Heart left ventricle (tissue), 13 donors: Measurements from ENCODE around the gene CBLB.

Experiments used
- POLR2A ChIP-seq, 2 donors: fragments of 450-650 bp; IDR thresholded peaks; one replicate each; pipeline ENCODE4 v1.6.1; 2017; ENCODE audit warnings: antibody characterized with exemption in 2 of 2, mild to moderate bottlenecking in 2 of 2, moderate library complexity in 2 of 2
- TF ChIP-seq, protein P1 (sequence below), 12 donors: fragments of 200-600 bp; sonication (generic) in 4 of 12; IDR thresholded peaks; one replicate each; pipeline versions ENCODE4 v1.5.0 to v1.8.0; 2018 to 2022; ENCODE audit warnings: antibody characterized with exemption in 12 of 12, mild to moderate bottlenecking in 5 of 12
- donor health status: ischemic (EF 13 %, LVEDD 7.1; RV severe dilation, severe dysfunction).
- donor health status: DM: no; HTN: yes; CAD: no.
- donor health status: DM: no; HTN: no; CAD: no.
- donor health status: ischemic (EF 25% LVEDD 6.9; RV normal size, moderate dysfunction).
- donor health status: ischemic (EF 25% LVEDD 5.7; RV mildly dilated, moderate dysfunction).
- donor health status: ischemic (EF 35%, LVEDD 5.7; RV mildly dilated, moderate dysfunction).
- donor health status: nonischemic (EF 11% LVEDD 7.7; RV severe dilation, severe dysfunction).
- donor health status: DM: yes; HTN: yes; CAD: no.
- donor health status: PGD.
- donor health status: ischemic (EF 29% LVEDD 5.4; RV normal size, mild dysfunction).
- donor health status: nonischemic (EF 23%, LVEDD 6.1; RV moderate dilation, normal function).

DNA sequence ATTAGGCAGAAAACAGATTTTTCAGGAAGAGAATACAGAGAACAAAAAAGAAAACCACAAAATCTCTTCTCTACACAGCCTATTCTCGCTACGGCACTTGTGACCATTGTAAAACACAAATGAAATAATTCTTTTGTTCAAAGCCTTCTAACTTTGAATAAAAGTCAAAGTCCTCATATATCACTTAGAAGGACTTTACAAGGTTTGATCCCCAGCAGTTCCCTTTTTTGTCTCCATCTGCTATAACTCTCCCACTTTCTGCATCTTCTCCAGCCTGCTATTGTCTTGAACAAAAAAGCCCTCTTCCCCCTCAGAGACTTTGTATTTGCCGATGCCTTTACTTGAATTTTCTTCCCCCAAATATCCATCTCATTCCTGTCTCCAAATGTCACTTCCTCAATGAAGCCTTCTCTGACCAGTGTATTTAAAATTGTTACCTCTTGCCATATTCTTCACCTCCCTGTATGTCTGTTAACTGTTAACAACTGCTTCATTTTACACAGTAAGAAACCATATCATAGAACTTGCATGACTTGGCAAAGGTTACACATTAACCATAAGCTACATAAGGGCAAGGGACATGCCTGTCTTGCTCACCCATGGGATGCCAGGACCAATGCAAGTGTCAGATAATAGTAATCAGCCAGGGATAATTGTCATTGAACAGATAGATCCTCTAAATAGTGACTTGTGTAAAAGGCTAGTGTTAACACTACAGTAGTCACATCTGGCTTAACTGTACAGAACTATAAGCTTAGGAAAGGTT, 122.4 kb downstream of the CBLB start:
- TF ChIP-seq, protein P1, sequence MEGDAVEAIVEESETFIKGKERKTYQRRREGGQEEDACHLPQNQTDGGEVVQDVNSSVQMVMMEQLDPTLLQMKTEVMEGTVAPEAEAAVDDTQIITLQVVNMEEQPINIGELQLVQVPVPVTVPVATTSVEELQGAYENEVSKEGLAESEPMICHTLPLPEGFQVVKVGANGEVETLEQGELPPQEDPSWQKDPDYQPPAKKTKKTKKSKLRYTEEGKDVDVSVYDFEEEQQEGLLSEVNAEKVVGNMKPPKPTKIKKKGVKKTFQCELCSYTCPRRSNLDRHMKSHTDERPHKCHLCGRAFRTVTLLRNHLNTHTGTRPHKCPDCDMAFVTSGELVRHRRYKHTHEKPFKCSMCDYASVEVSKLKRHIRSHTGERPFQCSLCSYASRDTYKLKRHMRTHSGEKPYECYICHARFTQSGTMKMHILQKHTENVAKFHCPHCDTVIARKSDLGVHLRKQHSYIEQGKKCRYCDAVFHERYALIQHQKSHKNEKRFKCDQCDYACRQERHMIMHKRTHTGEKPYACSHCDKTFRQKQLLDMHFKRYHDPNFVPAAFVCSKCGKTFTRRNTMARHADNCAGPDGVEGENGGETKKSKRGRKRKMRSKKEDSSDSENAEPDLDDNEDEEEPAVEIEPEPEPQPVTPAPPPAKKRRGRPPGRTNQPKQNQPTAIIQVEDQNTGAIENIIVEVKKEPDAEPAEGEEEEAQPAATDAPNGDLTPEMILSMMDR (IDR thresholded peaks at IDR 0.05), result no peak
- no peak for TF ChIP-seq POLR2A (IDR thresholded peaks at IDR 0.05)
